ENCODE results near the gene CNFN. TPM values are rescaled to one million over a fixed set of nuclear protein-coding genes. Genes with fewer than 3 reads are reported as not detected.

Gene CNFN
- total RNA-seq, 4 donors from 2014 or later, result 2.7 TPM; not detected in 3

DNA sequence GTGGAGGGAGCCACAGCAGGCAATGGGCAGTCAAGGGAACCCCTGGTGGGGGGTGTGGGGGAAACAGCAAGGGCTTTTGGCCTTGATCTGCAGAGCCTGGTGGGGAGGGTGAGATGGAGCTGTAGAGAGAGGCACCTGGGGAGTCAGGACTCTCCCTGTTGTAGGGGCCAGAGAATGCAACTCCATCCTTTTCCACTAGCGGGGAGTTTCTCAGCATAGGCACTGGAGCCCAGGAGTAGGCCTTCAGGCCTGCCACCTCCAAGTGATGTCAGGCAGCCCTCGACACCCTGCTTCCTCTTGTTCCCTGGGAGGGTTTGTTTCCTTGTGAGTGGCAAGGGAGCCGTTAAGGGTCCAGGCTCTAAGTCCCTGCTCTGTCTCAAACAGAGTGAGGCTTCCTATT is 39.7 kb downstream of the CNFN start:
- Histone ChIP-seq H3K27ac (no peak overlapping the region), H3K4me1 (no peaks in the 10 kb centered on the region), H3K9me3 (no peaks in the 10 kb centered on the region), H3K36me3 (peaks cover 0 to 2% (median 0%) of the 10 kb centered on the region in 4 donors), H3K4me3 (no peak overlapping the region), H3K27me3 (no peaks in the 10 kb centered on the region)
- intact Hi-C loops (cut with DNase I; ENCODE audit: low total_unique reads) (no loop called here), in situ Hi-C loops (cut with MboI; ENCODE audit: low pct_ligation_motif_present in 1 of 4, low pct_unique_long_range_greater_than_20kb in 1 of 4, low sequenced_read_pairs in 3 of 4) (no loop called here)
- DNase-seq, result no peak
- 88% methylated on average over 3 of the region's 3 CpGs; no CpG with 5 or more reads in 1 of the 2 donors for WGBS, 2 donors (ENCODE audit: low coverage in 1 of 2)
- TF ChIP-seq EP300 (IDR thresholded peaks at IDR 0.05; ENCODE audit: low read depth) (no peak), POLR2A (IDR thresholded peaks at IDR 0.05) (no peak), POLR2AphosphoS5 (IDR thresholded peaks at IDR 0.05) (no peak)
- TF ChIP-seq, protein P1, sequence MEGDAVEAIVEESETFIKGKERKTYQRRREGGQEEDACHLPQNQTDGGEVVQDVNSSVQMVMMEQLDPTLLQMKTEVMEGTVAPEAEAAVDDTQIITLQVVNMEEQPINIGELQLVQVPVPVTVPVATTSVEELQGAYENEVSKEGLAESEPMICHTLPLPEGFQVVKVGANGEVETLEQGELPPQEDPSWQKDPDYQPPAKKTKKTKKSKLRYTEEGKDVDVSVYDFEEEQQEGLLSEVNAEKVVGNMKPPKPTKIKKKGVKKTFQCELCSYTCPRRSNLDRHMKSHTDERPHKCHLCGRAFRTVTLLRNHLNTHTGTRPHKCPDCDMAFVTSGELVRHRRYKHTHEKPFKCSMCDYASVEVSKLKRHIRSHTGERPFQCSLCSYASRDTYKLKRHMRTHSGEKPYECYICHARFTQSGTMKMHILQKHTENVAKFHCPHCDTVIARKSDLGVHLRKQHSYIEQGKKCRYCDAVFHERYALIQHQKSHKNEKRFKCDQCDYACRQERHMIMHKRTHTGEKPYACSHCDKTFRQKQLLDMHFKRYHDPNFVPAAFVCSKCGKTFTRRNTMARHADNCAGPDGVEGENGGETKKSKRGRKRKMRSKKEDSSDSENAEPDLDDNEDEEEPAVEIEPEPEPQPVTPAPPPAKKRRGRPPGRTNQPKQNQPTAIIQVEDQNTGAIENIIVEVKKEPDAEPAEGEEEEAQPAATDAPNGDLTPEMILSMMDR (IDR thresholded peaks at IDR 0.05), result no peak

DNA sequence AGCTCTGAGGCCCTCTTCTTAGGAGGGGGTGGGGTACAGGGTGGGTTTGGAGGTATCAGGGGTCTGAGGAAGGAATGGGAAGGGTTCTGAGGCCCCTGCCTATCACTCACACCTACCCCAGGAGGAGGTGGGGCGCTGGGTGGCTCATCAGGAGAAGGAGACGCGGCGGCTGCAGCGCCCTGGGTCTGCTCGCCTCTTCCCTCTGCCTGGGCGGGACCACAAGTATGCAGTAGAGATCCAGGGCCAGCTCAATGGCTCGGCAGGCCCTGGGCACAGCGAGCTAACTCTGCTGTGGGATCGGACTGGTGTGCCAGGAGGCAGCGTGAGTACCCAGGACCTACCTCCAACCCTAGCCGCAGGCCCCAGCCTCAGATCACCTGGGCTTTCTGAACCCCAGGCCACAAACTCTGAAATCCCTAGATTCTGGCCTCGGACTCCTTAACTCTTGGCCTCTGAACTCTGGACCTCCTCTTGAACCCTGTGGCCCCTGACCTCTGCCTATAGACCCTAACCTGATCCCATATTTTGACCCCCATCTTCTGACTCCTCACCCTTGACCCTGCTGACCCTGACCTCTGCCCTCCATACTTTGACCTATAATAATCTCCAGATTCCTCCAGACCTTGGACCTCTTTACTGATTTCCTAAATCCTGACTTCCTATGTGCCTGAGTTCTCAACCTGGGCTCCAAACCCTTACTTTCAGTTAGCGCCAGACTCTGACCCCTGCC is 40.6 kb downstream of the CNFN start:
- Histone ChIP-seq H3K36me3 (peaks cover 0 to 7% (median 0%) of the 10 kb centered on the region in 4 donors), H3K4me1 (no peaks in the 10 kb centered on the region), H3K9me3 (no peaks in the 10 kb centered on the region), H3K27me3 (no peaks in the 10 kb centered on the region), H3K4me3 (no peak overlapping the region), H3K27ac (no peak overlapping the region)
- intact Hi-C loops (cut with DNase I; ENCODE audit: low total_unique reads) (no loop called here), in situ Hi-C loops (cut with MboI; ENCODE audit: low pct_ligation_motif_present in 1 of 4, low pct_unique_long_range_greater_than_20kb in 1 of 4, low sequenced_read_pairs in 3 of 4) (no loop called here)
- WGBS, 2 donors (ENCODE audit: low coverage in 1 of 2), result 90 to 100% methylated on average over 6 to 14 of the region's 14 CpGs
- DNase-seq, result no peak
- TF ChIP-seq POLR2AphosphoS5 (IDR thresholded peaks at IDR 0.05) (no peak), POLR2A (IDR thresholded peaks at IDR 0.05) (no peak), EP300 (IDR thresholded peaks at IDR 0.05; ENCODE audit: low read depth) (no peak)
- TF ChIP-seq, protein P1 (IDR thresholded peaks at IDR 0.05), result no peak

DNA sequence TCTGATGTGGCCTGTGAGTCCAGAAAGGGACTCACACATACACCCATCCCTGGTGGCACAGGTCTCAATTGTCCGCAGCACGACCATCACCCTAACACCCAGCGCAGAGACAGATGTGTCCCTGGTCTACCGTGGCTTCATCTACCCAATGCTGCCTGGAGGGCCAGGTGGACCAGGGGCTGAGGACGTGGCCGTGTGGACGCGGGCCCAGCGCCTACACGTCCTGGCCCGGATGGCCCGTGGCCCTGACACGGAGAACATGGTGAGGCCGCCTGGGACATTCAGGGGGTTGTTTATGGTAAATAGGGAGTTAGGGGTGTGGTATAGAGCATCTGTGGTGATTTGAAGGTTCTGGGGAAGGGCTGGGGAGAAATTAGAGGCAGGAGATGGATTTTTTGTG is 41.9 kb downstream of the CNFN start:
- no peaks in the 10 kb centered on the region for H3K4me1 ChIP-seq
- no peak overlapping the region for H3K27ac ChIP-seq
- WGBS, 2 donors (ENCODE audit: low coverage in 1 of 2), result 94% methylated on average over 14 of the region's 14 CpGs; no CpG with 5 or more reads in 1 of the 2 donors
- peaks cover 0 to 7% (median 0%) of the 10 kb centered on the region in 4 donors for H3K36me3 ChIP-seq
- no peak for TF ChIP-seq POLR2A (IDR thresholded peaks at IDR 0.05)
- TF ChIP-seq POLR2AphosphoS5 (IDR thresholded peaks at IDR 0.05), result no peak
- TF ChIP-seq EP300 (IDR thresholded peaks at IDR 0.05; ENCODE audit: low read depth), result no peak
- TF ChIP-seq, protein P1 (IDR thresholded peaks at IDR 0.05), result no peak
- intact Hi-C loops (cut with DNase I; ENCODE audit: low total_unique reads) (no loop called here), in situ Hi-C loops (cut with MboI; ENCODE audit: low pct_ligation_motif_present in 1 of 4, low pct_unique_long_range_greater_than_20kb in 1 of 4, low sequenced_read_pairs in 3 of 4) (no loop called here)
- no peak overlapping the region for H3K4me3 ChIP-seq
- no peak for DNase-seq
- H3K27me3 ChIP-seq, result no peaks in the 10 kb centered on the region
- no peaks in the 10 kb centered on the region for H3K9me3 ChIP-seq

DNA sequence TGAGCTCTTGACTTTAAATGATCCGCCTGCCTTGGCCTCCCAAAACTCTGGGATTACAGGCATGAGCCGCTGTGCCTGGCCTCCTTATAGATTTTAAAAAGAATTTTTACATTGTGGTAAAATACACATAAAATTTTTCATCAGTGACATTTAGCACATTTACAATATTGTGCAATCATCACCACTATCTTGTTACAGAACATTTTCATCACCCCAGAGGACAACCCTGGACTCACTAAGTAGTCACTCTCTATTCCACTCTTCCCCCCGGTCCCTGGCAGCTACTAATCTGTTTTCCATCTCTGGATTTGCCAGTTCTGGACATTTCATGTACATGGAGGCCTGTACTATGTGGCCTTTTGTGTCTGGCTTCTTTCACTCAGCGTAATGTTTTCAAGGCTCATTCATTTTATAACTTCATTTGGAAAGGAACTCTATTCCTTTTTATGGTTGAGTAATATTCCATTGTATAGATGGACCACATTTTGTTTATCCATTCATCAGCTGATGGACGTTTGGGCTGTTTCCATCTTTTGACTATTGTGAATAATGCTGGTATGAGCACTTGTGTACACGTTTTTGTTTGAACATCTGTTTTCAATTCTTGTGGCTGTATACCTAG is 44.8 kb downstream of the CNFN start:
- in situ Hi-C loops (cut with MboI; ENCODE audit: low pct_ligation_motif_present in 1 of 4, low pct_unique_long_range_greater_than_20kb in 1 of 4, low sequenced_read_pairs in 3 of 4) (no loop called here), intact Hi-C loops (cut with DNase I; ENCODE audit: low total_unique reads) (no loop called here)
- H3K4me3 ChIP-seq, result no peak overlapping the region
- 79 to 83% methylated on average over 3 to 6 of the region's 6 CpGs for WGBS, 2 donors (ENCODE audit: low coverage in 1 of 2)
- H3K27ac ChIP-seq, result no peak overlapping the region
- no peaks in the 10 kb centered on the region for H3K9me3 ChIP-seq
- DNase-seq, result no peak
- H3K36me3 ChIP-seq, result peaks cover 0 to 7% (median 0%) of the 10 kb centered on the region in 4 donors
- no peaks in the 10 kb centered on the region for H3K27me3 ChIP-seq
- TF ChIP-seq EP300 (IDR thresholded peaks at IDR 0.05; ENCODE audit: low read depth), result no peak
- TF ChIP-seq, protein P1 (IDR thresholded peaks at IDR 0.05), result no peak
- TF ChIP-seq POLR2AphosphoS5 (IDR thresholded peaks at IDR 0.05), result no peak
- no peaks in the 10 kb centered on the region for H3K4me1 ChIP-seq

Measured in transverse colon (tissue), 4 donors.